ENCODE results near the gene MZF1.

The MZF1 gene

DNA sequence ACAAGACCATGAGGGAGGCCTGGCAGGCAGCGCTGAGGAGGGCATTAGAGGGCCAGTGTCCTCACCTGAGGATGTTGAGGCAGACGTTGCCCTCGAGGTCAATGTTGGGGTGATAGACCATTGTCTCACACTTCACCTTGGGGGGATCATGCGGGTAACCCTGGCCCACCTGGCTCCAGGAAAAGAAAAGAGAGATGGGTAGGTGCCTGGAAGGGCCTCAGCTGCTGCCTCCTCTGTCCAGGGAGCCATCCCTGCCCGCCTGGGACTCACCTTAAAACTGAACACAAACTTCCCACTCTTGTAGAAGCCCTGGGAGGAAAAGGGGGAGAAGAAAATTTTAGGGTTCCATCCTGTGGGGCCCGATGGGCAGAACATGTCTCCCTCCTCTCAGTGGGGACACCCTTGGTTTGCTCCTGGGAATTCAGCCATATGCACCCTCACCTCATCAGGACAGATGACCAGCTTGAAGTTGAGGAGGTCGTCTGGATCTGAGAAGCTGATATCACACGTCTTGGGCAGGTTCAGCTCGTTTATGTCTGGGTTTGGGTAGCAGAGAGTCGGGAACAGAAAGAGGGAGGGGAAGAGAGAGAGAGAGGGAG lies 16.4 kb downstream of the MZF1 start:
- no peak for TF ChIP-seq CTCF (conservative IDR thresholded peaks at IDR 0.05)
- peak overlapping the region; percentile 100 for H3K27ac ChIP-seq

DNA sequence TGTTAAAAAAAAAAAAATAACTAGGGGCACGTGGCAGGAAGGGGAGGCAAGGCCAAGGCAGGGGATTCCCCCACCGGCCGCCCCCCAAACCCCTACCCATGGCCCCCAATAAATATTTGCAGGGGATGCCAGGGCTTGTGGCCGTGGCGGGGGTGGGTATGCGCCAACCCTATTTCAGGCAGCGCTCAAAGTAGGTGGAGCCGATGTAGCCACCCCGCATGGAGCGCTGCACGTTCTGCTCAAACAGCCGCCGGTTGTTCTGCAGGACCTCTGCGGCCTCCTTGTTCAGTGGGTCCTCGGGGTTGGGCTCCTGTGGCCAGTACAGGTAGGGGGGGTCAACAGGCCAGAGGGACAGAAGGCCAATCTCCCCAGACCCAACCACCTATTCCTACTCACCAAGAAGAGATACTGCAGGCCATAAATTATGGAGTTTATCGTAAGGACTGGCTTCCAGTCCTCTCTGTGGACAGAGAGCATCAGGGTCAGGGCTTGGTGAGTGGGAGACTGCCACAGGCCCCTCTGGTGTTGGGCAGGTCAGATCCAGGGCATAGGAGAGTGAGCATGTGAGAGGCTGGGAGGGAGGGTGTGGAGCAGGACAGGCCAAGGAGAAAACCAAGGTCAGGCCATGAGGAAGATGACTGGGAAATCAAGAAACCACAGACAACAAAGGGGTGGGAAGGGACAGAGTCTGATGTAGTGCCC lies 17.1 kb downstream of the MZF1 start:
- no peak for TF ChIP-seq CTCF (conservative IDR thresholded peaks at IDR 0.05)
- peak overlapping the region; percentile 100 for H3K27ac ChIP-seq

DNA sequence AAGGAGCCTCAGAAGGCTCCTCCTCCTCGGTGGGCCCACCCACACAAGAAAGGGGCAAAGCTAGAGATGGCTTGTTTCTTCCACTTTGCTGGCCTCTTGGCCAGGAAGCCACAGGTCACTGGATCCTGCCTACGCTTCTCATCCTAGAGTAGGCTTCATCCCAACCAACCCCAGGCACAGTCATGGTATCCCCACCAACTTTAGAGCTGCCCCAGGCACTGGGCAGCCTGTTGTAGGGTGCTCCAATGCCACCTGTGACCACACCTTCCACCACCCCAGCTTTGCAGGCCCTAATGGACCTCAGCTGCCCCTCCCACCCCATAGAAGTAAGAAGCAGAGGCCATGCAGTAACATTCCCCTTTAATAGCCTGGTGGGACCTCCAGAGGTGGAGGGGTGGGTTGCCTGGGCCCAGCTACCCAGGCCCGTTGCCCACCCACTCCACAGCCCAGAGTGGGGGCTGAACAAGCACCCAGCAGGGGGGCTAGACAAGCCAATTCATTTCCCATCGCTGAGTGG lies 17.7 kb downstream of the MZF1 start:
- TF ChIP-seq CTCF (conservative IDR thresholded peaks at IDR 0.05), result no peak
- H3K27ac ChIP-seq, result peak overlapping the region; percentile 100

DNA sequence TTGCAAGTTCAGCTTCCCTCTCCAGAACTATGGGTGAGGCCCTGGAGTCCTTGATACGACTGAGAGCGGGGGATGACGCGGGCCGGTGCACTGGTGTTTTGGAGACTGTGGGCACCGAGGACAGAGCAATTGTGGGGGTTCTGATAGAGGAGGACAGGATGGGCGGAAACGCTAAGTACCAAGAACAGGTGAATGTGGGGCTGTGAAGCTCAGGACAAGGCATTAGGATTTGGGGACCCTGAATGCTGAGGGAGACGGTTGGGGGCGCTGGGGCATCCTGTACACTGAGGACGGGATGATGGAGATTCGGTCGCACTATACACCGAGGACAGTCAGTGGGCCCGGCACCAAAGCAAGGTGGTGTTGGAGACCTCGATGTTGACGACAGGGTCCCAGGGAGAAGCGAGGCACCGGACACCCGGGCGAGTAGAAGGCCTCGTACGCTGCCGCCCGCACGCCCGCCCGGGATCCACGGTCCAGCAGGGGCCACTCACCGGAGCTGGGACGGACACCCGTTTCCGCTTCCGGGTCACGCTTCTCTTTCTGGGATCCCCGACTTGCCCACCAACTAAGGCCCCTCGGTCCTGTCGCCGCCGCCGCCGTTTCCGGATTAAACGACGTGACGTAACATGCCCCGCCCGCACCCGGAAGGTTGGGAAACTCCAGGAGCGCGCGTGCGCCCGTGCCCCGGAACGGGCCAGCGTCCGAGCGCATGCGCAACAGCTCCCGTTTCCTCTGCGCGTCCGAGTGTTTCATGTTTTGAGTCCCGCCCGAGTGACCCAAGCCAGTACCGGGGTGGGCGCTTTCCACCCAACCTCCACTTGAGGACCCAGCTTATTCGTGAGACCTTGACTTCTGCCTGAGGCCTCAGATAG lies 18.4 kb downstream of the MZF1 start, which contains the start of gene CHMP2A:
Gene CHMP2A (minus strand): TSS at position 612 of the 875 bp plus-strand sequence. CDS start 893 bp downstream, outside the sequence.
- no peak for TF ChIP-seq CTCF (conservative IDR thresholded peaks at IDR 0.05)
- peak within 1 kb of the TSS; percentile 100 for H3K27ac ChIP-seq

- H3K27ac ChIP-seq, result peak overlapping the region; percentile 100
- TF ChIP-seq CTCF (conservative IDR thresholded peaks at IDR 0.05), result no peak
Measured at GRCh38 chr19:58553799-58554493, 19.2 kb downstream of the MZF1 start.

DNA sequence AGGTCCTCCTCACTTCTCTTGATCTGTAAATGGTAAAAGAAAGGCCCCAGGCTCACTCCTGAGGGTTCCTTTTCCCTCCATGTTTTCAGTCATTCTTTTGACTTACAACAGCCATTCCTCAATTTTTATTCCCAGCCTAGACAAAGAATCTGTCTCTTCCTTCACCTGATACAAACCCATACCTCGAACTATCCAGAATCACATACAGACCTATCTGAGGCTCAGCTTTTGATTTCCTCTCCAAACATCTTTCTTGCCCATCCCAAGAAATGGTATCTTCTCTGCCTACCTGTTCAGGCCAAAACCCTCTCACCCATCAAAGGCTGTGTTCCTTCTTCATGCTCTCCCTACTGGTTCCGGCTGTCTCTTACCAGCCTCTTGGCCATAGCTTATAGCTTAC lies 20.5 kb downstream of the MZF1 start:
- H3K27ac ChIP-seq, result peak overlapping the region; percentile 100; the same call in 1 of the 2 replicates
- no peak for TF ChIP-seq CTCF (conservative IDR thresholded peaks at IDR 0.05)
